Urothelium cell line (cell line): Measurements from ENCODE around the gene TMEM213.

Experiments used
- DNase-seq: peaks from one replicate; pipeline ENCODE4 v3.0.0; 2011; ENCODE audit warnings: low spot score, mixed read lengths
- FAIRE-seq: peaks from 2 replicates; lab custom pipeline; 2011; peaks lifted over from hg19 to GRCh38; lab: Jason Lieb, UNC

Gene TMEM213, protein sequence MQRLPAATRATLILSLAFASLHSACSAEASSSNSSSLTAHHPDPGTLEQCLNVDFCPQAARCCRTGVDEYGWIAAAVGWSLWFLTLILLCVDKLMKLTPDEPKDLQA

DNA sequence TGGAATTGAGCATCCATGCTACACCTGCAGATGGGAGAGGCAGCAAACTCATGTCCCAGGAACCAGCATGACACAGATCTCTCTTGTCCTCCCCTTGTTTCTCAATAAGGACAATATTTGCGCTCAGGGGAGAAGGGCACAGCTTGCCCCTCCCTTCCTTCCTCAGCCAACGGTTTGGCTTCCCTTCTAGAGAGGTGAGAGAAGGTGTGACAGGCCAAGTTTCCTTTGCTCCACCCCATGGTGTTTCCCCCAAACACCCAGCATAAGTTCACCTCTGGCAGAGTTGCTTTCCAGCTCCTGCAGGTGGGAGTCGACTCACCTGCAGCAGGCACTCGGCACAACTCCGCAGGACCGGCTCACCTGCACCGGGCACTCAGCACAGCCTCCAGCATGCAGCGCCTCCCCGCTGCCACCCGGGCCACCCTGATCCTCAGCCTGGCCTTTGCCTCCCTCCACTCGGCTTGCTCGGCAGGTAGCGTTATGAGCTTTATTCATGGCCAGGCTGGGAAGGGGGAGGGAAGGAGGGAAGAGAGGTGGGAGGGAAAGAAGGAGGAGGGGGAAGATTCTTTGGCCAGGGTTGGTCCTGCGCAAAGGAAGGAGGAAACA lies at the start of gene TMEM213, which contains the start of gene ATP6V0A4:
Gene TMEM213 (plus strand): TSS at position 280 of the 606 bp plus-strand sequence. CDS start 111 bp downstream, at position 391.
Gene ATP6V0A4 (minus strand): TSS at position 482 of the 606 bp plus-strand sequence. CDS start 26,949 bp downstream, outside the sequence.
- DNase-seq (no peak), FAIRE-seq (no peak)

DNA sequence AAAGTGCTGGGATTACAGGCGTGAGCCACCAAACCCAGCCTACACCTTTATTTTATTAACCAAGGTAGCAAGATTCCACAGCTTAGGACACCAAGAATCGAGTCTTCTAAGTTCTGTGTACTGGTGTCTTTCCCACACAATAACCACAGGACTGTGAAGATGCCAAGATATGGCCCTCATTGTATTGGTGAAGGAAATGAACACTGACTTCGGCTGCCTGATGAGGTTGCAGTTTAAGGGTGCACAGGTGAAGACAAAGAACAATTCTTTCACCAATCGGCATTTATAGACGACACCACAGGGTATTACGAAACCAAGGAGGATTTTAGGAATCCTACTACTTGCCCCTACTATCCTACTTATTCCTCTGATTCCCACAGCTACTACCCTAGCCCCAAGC lies 49.1 kb upstream of the TMEM213 start:
- DNase-seq (no peak), FAIRE-seq (no peak)

DNA sequence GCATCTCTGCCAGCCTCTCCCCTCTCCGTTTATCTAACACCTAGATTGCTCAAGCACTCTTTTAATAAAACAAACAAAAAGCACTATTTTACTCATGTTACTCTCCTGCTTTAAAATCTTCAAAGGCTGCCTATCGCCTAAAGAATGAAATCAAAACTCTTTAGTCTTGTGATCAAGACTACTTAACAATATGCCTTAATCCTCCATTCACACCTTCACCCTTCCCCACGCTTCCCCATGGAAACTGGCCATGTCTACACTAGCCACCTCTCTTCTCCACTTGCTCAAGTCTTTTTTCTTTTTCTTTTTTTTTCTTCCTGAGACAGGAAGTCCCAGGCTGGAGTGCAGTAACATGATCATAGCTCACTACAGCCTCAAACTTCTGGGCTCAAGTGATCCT lies 47.8 kb upstream of the TMEM213 start:
- no peak for DNase-seq
- FAIRE-seq, result no peak

DNA sequence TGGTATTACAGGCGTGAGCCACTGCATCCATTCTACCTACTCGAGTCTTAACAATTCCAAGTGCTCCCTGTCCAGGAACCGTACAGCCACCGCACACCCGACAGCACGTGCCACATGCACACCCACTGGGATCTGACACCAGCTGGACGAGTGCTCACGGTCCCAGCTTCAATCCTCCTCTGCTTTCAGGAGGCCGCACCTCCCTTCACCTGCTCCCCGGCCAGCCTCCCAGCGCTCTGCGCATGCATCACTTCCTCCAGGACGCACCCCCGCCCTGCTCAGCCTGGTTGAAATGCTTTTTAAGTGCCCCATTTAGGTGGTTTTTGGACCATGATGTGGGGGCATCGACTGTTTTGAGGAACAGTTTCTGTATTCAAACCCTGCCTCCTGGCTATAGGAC lies 47.3 kb upstream of the TMEM213 start:
- DNase-seq (no peak), FAIRE-seq (no peak)

DNA sequence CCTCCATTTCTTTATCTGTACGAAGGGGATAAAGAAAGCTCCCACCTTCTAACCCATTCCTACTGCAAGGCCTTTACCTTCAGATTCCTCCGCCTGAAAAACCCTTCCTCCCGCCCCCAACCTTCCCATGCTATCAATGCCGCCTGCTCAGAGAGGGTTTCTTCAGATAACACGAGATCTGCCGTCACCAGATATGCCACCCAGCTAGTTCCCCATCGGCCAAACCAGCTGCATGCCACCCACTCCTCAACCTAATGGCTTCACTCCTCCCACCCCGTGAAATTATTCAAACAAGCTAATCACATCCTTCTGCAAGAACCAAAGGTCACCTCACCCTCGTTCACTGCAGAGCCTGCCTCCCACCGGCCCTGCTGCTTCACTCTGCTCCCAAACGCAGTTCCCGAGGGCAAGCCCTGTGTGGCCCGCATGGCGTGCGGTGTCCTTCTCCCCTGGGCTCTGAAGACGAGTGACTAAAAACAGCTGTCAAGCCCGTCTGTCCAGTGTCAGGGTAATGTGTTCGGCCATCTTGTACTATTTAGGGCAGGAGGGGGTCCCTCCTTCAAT lies 46.8 kb upstream of the TMEM213 start:
- DNase-seq (no peak), FAIRE-seq (no peak)

DNA sequence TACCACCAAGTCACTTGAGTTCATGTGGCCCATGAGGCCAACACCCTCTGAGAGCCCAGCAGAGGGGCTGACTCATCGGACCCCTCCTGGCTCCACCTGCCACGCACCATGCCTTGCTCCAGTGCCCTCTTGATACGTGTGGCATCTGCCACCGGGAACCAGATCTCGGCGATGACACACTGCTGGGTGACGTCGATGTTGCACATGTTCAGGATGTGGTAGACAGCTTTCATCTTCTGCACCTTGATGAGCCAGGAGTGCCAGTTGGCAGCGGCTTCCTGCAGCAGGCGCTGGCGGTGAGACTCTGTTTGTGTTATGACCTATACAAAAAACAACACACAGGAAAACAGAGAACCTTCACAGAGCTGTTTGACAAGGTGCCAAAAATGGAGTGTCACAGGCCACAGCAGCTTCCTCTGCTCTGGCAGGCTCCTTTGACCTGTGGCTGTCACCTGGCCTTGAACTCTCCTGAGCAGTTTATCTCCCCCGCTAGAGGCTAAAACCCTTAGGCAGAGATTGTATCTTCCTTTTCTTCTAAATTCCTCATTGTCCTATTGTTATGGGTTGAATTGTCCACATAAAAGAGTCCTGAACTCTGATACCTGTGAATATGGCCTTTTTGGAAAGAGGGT lies 45.2 kb upstream of the TMEM213 start:
- peak; percentile 81 for DNase-seq

DNA sequence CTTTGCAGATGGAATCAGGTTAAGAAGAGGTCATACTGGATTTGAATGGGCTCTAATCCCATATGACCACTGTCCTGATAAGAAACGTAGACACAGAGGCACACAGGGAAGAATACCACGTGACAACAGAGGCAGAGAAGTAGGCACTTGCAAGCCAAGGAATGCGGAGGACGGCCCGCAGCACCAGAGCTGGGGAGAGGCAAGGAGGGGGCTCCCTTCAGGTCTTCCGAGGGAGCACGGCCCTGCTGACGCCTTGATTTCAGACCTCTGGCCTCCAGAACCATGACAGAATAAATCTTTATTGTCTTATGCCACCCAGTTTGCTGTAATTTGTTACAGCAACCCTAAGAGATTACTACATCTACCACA lies 44.7 kb upstream of the TMEM213 start:
- FAIRE-seq, result no peak
- DNase-seq, result no peak

More for the DNA sequence above, 45.2 kb upstream of the TMEM213 start:
- FAIRE-seq, result no peak

DNA sequence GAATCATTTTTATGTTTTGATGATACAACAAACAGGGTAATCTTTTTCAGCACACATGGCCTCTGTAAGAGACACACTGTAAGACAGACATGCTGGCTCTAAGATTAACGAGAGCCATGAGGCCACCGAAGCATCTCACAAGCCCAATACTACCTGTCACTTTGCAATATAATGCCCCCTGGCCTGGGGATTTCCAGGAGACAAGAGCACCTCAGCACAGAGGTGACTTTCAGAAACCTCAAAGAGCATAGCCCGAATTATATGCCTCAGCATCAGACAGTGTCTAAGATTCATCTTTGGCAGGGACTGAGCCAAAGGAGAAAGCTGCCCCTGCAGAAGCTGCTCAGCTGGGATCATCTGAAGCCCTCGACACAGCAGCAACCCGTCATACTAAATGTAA lies 44.2 kb upstream of the TMEM213 start:
- FAIRE-seq (no peak), DNase-seq (no peak)

DNA sequence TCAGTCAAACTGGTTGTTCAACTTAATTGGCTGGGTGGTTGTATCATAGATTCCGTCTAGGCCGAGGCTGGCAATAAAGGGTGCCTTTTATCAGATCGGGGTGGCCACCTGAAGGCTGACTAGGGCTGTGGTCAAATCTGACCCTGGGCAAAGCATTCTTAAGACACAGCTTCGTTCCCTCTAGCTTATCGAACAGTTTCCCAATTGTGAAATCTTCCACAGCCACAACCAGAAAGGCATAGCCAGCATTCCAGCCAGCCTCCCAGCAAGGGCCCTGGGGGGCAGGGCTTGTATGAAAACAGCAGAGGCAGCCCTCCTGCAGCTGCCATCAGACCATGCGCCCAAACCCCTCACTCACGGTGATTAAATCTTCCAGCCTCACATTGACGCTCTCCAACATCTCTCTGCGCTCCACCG lies 42.5 kb upstream of the TMEM213 start:
- FAIRE-seq, result no peak
- DNase-seq, result no peak

DNA sequence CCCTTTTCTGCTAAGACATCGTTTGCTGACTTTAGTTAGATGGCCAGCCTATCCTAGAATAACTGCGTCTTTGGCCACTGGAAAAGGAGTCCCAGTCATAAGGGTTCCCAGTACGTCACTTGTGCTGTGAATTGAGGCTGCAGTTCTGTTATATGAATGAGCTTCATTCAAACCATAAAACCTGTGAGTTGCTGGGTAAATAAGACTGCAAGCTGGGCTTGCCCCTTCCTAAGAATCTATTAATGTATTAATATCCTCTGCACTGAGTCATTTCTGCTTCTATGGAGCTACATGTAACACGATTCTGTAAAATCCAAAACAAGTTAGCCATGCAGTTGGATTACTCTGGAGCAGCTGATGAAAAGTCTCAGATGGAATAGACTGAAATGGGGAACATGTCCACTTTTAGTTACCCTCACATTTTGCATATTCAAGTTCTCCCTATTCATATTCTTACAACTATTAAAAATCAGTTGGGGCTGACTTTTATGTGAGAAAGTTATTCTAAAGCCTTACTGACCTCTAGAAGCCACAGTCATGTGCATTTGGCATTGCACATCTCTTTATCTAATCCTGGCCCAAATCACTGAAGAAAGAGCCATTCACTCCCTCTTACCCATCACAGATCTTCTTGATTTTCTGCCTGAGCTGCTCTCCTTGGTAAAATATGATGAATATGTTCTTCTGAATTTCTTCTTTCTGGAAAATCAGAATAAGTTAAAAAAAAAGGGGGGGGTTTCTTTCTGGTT lies 41.8 kb upstream of the TMEM213 start:
- DNase-seq (no peak), FAIRE-seq (no peak)

DNA sequence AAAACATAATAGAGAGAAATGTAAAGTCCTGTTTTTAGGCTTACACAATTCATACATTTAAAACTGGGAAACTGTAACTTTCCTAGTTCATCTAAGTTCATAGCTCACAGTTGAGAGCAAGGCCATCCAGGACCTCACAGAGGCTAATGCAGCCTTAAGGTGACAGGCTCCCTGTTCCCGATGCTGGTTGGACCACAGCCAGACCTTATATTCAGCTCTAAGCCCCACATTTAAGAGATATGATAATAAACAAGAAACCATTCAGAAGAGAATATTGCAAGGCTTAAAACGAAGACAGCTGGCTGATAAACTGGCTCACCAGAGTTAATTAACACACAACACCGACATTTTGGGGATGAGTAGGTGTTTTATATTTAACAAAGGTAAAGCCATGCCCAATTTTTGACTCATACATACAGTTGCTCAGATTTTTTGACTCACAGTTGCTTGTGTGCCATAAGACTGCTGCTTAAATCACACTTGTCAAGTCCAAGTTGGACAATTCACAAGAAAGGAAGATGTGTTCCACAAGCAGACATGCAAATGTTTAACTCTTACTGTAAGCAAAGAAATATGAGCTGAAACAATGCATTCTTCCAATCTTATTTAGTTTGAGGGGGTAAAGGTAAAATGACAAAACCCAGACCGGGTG lies 41.1 kb upstream of the TMEM213 start:
- no peak for DNase-seq
- FAIRE-seq, result no peak

DNA sequence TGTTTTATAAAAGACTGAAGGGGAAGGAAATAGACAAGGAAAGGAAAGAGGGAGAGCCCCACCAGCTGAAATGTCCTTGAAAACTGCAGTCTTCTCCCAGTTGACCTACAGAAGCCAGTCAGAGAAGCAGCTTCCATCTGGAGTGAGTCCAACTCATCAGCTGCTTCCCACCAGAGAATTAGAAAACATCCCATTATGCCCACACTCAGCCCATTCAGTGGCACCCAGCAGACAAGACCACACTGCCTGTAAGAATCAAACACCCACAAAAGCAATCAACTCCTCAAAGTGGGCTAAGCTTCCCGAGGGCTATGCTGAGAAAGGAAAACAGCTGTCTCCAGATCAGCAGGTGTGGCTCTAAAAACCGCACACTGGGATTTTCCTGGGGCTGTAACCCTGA lies 29.6 kb upstream of the TMEM213 start:
- no peak for DNase-seq
- no peak for FAIRE-seq

DNA sequence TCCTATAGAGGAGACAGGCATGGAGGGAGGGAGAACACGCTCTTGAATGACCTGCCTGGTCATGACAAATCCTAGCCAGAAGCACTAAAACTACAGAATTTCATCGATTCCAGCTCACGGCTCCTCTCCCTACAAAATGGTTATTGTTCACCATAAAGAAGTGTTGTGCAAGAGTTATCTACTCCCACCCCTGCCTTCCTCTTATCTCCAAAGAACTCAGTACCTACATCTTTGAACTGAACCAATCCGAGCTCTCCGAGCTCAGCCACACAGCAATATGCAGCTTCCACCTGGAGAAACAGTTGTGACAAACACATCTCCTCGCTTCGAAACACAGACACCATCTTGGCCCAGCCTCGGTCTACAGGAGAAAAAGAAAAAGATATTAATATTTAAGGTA lies 26.9 kb upstream of the TMEM213 start:
- FAIRE-seq, result no peak
- no peak for DNase-seq

DNA sequence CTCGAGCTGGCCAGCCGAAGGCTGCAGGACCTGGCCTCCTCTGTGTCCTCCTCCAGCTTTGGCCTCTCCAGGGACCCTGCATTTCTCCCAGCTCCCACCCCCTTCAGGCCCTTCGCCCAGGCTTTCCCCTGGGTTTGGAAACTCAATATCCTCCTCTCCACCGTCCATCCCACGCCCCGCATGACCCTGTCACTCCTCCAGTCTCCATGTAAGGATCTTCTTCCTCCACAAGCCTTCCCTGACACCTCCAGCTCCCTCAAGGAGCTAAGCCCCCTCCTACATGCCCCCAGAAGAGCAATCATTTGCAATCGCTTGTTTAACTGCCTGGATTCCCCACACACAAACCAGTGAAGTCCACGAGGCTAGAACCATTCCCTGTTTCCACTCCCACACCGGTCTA lies 24.6 kb upstream of the TMEM213 start:
- DNase-seq (no peak), FAIRE-seq (no peak)

DNA sequence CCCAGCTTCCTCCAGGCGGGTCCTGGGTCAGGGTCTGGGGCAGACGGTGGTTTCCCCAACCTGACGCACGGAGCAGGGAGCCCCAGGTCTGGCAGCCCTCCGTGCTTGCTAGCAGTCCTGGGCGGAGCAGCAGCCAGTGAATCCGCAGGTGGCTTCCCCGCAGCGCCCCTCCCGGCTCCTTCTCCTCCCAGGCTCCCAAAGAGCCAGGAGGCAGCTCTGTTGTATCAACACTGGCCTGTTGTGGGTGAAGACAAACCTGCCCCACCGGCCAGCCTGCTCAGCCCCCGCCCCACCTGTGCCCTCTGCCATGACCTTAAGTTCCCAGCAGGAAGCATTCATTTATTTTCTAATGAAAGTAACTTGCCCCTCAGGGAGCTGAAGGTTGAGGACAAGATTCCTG lies 24.0 kb upstream of the TMEM213 start:
- FAIRE-seq (no peak), DNase-seq (no peak)

DNA sequence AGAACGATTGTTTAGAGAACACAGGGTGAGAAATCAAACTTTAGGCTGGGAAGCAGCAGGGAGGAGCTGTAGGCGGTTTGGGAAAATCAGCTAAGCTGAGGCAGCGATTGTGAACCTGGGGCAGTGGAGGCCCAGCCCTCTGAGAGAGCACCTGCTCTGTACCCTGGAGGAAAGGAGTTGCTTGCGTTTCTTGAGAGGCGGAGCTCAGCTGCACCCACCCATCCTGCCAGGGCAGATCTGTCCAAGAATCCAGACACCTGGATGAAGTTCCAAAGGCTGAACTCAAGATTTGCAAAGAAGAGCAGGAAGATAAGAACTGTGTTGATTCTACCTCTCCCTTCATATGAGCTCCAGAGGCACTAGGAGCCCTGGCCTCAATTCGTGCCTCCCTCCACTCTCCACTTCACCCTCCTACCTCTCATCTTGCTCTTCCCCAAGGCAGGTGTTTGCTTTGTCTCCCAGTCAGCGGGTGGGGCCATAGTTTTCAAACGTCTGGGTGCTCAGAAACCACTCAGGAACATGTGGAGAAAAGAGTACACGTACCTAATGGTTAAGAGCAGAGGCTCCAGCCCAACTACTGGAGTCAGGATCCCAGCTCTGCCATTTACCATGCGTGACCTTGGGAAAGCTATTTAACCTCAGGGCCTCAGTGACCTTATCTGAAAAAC lies 21.5 kb upstream of the TMEM213 start:
- no peak for FAIRE-seq

DNA sequence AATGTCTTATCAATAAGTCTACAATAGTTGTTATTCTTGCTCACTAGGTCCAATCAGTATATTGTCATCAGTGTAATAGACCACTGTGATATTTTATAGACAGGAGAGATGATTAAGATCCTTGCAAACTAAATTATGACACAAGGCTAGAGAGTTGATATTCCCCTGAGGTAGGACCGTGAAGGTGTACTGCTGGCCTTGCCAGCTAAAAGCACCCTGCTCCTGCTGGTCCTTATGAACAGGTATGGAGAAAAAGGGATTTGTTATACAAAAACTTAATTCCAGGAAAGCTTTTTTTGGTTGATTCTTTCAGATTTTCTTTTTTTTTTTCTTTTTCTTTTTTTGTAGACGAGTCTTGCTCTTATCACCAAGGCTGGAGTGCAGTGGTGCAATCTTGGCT lies 16.8 kb upstream of the TMEM213 start:
- no peak for FAIRE-seq
- no peak for DNase-seq

More for the DNA sequence above, 21.5 kb upstream of the TMEM213 start:
- no peak for DNase-seq

DNA sequence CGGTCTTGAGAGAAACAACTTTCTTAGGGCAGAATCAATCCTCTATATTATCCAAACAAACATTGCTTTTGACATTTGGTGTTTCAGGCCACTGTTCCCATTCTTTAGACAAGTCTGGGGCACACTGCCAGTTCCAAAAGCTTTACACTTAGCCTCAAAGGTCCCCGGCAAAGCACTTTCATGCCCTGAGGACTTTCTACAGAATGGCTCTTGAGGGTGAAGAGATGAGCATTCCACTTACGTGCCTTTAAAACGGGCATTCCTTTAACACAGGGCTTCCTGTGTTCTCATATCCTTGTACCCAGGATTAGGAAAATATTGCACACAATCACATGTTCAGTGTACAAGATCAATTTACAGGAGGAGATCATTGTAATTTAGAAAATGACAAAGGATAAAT lies 13.1 kb upstream of the TMEM213 start:
- DNase-seq (no peak), FAIRE-seq (no peak)

DNA sequence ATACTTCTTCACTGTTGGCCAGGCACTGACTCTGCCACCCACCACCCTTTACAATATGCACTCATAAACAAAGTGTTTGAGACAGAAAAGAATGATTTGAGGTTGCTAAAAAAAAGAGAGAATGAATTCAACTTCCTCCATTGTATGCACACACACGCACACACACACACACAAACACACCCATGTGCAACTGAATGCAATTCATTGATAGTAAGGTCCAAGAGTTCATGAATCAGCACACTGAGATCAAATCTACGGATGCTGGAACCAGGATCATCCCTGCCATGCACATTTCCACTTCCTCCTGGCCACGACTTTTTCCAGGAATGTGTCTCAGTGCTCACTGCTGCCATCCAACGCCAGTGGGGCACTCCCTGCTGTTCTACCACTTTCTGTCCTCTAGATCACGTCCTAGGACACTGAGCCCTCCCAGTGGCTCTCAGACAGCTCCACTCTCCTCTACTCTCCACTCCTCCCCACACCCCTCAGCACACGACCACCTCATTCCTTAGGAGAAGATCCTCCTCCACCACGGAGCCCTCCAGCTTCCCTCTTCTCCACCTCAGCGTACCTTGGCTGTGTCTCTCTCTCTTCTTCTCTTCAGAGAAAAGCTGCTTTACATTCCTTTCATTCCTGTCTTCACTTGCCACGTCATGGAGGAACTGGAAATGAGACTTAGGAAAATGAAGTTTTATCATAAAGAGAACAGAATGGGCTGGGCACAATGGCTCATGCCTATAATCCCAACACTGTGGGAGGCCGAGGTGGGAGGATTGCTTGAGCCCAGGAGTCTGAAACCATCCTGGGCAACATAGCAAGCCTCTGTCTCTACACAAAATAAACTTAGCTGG lies 12.0 kb upstream of the TMEM213 start:
- DNase-seq (peak; percentile 64), FAIRE-seq (no peak)
